Stimulated activated CD4-positive, alpha-beta T cell treated with anti-CD3 and anti-CD28 coated beads, Interleukin-15, amount 100 ng/mL, for 24 hours (primary cell): ENCODE data around the gene LITAF.
"Not testable (repeated sequence)": the region's sequence is repeated elsewhere in the genome, so short reads cannot be mapped to it uniquely, and the experiment has no call there.

Experiments used
- DNase-seq: peaks from one replicate; pipeline ENCODE4 v3.0.0-alpha.2; 2020

LITAF gene

GRCh38 chr16:11513366-11513765 lies 73.4 kb downstream of the LITAF start:
- DNase-seq, result not testable (repeated sequence)

DNA sequence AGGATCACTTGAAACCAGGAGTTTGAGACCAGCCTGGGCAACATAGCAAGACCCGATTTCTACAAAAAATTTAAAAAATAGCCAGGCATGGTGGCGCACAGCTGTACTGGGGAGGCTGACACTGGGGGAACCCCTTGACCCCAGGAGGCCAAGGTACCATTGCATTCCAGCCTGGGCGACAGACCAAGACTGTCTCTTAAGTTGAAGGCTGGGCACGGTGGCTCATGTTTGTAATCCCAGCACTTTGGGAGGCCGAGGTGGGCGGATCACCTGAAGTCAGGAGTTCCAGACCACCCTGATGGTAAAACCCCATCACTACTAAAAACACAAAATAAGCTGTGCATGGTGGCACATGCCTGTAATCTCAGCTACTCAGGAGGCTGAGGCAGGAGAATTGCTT lies 74.9 kb downstream of the LITAF start:
- DNase-seq, result no peak

- DNase-seq, result no peak
These were observed 75.4 kb downstream of the LITAF start for GRCh38 chr16:11511328-11511727.

GRCh38 chr16:11510178-11510973 lies 76.3 kb downstream of the LITAF start:
- no peak for DNase-seq

- no peak for DNase-seq
These were observed 78.7 kb downstream of the LITAF start for GRCh38 chr16:11507991-11508390.

DNA sequence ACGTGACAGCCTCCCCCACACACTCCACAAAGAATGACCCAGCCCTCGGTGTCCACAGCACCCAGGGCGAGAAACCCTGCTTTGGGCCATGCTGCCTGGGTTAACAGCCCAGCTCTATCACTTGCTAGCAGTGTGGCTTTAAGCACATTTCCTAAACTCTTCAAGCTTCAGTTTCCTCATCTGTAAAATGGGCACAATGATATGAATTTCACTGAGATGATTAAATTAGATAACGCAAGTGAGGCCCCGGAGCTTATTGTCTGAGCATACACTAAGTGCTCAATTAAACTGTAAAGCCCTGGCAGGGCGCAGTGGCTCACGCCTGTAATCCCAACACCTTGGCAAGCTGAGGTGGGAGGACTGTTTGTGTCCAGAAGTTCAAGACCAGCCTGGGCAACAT lies 79.4 kb downstream of the LITAF start:
- DNase-seq, result no peak

GRCh38 chr16:11506741-11507305 lies 79.9 kb downstream of the LITAF start:
- DNase-seq, result no peak

DNA sequence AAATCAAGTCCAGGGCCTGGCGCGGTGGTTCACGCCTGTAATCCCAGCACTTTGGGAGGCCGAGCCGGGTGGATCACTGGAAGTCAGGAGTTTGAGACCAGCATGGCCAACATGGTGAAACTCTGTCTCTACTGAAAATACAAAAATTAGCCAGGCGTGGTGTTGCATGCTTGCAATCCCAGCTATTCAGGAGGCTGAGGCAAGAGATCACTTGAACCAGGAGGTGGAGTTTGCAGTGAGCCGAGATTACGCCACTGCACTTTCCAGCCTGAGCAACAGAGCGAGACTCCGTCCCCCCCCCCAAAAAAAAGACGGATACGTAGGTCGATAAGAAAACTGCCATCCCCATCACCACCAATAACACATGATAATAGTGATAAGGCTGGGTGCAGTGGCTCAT lies 82.5 kb downstream of the LITAF start:
- DNase-seq, result not testable (repeated sequence)

DNA sequence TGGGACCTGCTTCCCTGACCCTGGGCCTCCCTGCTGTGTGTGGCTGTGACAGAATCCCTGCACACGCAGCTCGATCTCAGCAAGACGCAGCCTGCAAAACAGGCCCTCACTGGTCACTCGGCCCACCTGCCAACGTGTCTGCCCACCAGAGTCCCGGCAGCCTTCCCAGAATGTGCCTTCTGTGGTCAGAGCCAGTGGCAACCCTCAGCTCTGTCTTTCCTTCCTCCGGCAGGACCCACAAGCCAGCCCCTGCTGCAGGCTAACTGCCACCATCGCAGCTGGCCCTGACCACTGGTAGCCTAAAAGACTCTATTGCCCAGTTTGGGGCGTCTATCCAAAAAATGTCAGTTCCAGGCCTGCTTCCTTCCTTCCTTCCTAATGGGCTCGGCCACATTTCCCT lies 83.2 kb downstream of the LITAF start:
- DNase-seq, result no peak

DNA sequence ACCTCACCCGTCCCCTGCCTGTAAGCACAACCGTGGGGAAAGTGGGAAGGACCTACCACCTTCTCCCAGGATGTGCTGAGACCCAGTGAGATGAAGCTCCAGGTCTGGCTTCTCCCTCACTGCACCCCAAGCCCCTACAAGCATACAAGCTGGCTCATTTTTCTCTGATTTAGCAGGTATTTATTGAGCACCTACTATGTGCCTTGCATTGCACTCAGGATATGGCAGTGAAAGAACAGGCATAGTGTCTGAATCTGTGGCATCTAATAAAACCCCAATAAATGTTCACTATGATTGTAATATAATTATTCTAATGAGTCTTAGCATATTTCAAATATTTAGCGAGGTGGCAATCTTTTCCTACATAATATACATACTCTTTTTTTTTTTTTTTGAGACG lies 84.5 kb downstream of the LITAF start:
- no peak for DNase-seq

GRCh38 chr16:11501632-11502031 lies 85.1 kb downstream of the LITAF start:
- DNase-seq, result no peak

GRCh38 chr16:11500700-11501346 lies 85.9 kb downstream of the LITAF start:
- DNase-seq, result no peak

GRCh38 chr16:11499295-11500089 lies 87.2 kb downstream of the LITAF start:
- DNase-seq, result no peak

- no peak for DNase-seq
These were observed 88.0 kb downstream of the LITAF start for GRCh38 chr16:11498683-11499082.

- DNase-seq, result no peak
These were observed 88.8 kb downstream of the LITAF start for GRCh38 chr16:11497851-11498289.
